Keratinocyte (primary cell): ENCODE data around the gene RASGRF2. TPM values are rescaled to one million over a fixed set of nuclear protein-coding genes. Genes with fewer than 3 reads are reported as not detected.

Source experiments
- DNase-seq: peaks from one replicate; pipeline ENCODE4 v3.0.0-alpha.2; 2011; ENCODE audit warnings: low read depth, missing footprints, low spot score
- FAIRE-seq: peaks from 2 replicates; lab custom pipeline; 2011; peaks lifted over from hg19 to GRCh38; lab: Jason Lieb, UNC
- H2AFZ ChIP-seq: 2 replicates; pipeline ENCODE4 v1.6.0; 2012; ENCODE audit warnings: low read length, control low read depth, inconsistent platforms; ENCODE audit not compliant: control insufficient read depth
- H3K27ac ChIP-seq: 2 replicates; pipeline ENCODE4 v1.5.1; 2011; ENCODE audit warnings: low read length; ENCODE audit not compliant: control insufficient read depth, insufficient read depth
- H3K27me3 ChIP-seq: 3 replicates; pipeline ENCODE4 v1.6.0; 2011; ENCODE audit warnings: low read length; ENCODE audit not compliant: control insufficient read depth, insufficient read depth; ENCODE audit errors: extremely low read depth
- H3K36me3 ChIP-seq, 2 experiments: 2 replicates in 1 of 2; 3 replicates in 1 of 2; pipeline ENCODE4 v1.5.1; 2011; ENCODE audit warnings: low read length in 2 of 2, mild to moderate bottlenecking in 1 of 2; ENCODE audit not compliant: control insufficient read depth in 2 of 2, insufficient read depth in 2 of 2; ENCODE audit errors: extremely low read depth in 1 of 2
- H3K4me1 ChIP-seq: 3 replicates; pipeline ENCODE4 v1.5.1; 2011; ENCODE audit warnings: low read length; ENCODE audit not compliant: control insufficient read depth, insufficient read depth; ENCODE audit errors: extremely low read depth
- H3K4me2 ChIP-seq: 3 replicates; pipeline ENCODE4 v1.6.0; 2011; ENCODE audit warnings: low read depth, low read length; ENCODE audit not compliant: control insufficient read depth, insufficient read depth; ENCODE audit errors: extremely low read depth
- H3K4me3 ChIP-seq, 3 experiments: fragments of 200-600 bp in 1 of 3; sonication (generic) in 1 of 3; 2 replicates in 2 of 3; 3 replicates in 1 of 3; pipeline ENCODE4 v1.5.1; 2011 to 2016; ENCODE audit warnings: low read length in 3 of 3, mild to moderate bottlenecking in 3 of 3, control low read depth in 2 of 3, inconsistent platforms in 1 of 3, low read depth in 1 of 3, mixed read lengths in 1 of 3, mixed run types in 1 of 3, moderate library complexity in 1 of 3; ENCODE audit not compliant: control insufficient read depth in 2 of 3, insufficient read depth in 2 of 3; ENCODE audit errors: extremely low read depth in 1 of 3
- H3K79me2 ChIP-seq: 2 replicates; pipeline ENCODE4 v1.6.0; 2012; ENCODE audit warnings: low read length; ENCODE audit not compliant: control insufficient read depth, insufficient read depth
- H3K9ac ChIP-seq: 3 replicates; pipeline ENCODE4 v1.6.0; 2011; ENCODE audit warnings: low read length; ENCODE audit not compliant: control insufficient read depth, insufficient read depth; ENCODE audit errors: extremely low read depth
- H3K9me1 ChIP-seq: 3 replicates; pipeline ENCODE4 v1.6.0; 2011; ENCODE audit warnings: low read length; ENCODE audit not compliant: control insufficient read depth, insufficient read depth; ENCODE audit errors: extremely low read depth
- H3K9me3 ChIP-seq: 2 replicates; pipeline ENCODE4 v1.5.1; 2012; ENCODE audit warnings: low read depth, low read length; ENCODE audit not compliant: control insufficient read depth
- H4K20me1 ChIP-seq: 3 replicates; pipeline ENCODE4 v1.6.0; 2011; ENCODE audit warnings: low read length; ENCODE audit not compliant: control insufficient read depth, insufficient read depth; ENCODE audit errors: extremely low read depth
- EZH2 ChIP-seq: IDR thresholded peaks from one replicate; pipeline ENCODE4 v1.6.1; 2012; ENCODE audit warnings: inconsistent platforms, mild to moderate bottlenecking, low read length, moderate library complexity
- dilution Hi-C: fragments of 300-500 bp; cut with MboI; formaldehyde crosslinking; loops from one replicate; pipeline ENCODE4 v1.7.0; 2020; ENCODE audit warnings: low sequenced_read_pairs; ENCODE audit not compliant: extremely low pct_ligation_motif_present
- polyA plus RNA-seq, 5 experiments: library from polyadenylated mRNA; depleted of rRNA in 3 of 5; stranded (reverse) in 3 of 5; stranded (forward) in 1 of 5; unstranded in 1 of 5; fragments of >200 nt; gene quantifications; 1 replicate in 1 of 5; 2 replicates in 3 of 5; 3 replicates in 1 of 5; pipeline versions ENCODE4 v1.2.1 to v1.2.3, GENCODE V29; 2011 to 2012; ENCODE audit warnings: missing spikeins in 2 of 5, low read depth in 1 of 5, low replicate concordance in 1 of 5
- TF ChIP-seq, protein P1 (sequence below), 3 experiments: IDR thresholded peaks in 1 of 3; conservative IDR thresholded peaks in 1 of 3; optimal IDR thresholded peaks in 1 of 3; 2 replicates in 2 of 3; 3 replicates in 1 of 3; pipeline versions ENCODE3 to v1.5.1; 2011; ENCODE audit warnings: low read length in 3 of 3, mild to moderate bottlenecking in 3 of 3, moderate library complexity in 2 of 3, control low read depth in 1 of 3, inconsistent platforms in 1 of 3; ENCODE audit not compliant: insufficient read depth in 2 of 3; ENCODE audit errors: extremely low read depth in 1 of 3

The RASGRF2 gene
- polyA plus RNA-seq, 1 donor (not counting 4 experiments of a cell fraction or from before 2014, with no cell fraction given), result 0.03 TPM

DNA sequence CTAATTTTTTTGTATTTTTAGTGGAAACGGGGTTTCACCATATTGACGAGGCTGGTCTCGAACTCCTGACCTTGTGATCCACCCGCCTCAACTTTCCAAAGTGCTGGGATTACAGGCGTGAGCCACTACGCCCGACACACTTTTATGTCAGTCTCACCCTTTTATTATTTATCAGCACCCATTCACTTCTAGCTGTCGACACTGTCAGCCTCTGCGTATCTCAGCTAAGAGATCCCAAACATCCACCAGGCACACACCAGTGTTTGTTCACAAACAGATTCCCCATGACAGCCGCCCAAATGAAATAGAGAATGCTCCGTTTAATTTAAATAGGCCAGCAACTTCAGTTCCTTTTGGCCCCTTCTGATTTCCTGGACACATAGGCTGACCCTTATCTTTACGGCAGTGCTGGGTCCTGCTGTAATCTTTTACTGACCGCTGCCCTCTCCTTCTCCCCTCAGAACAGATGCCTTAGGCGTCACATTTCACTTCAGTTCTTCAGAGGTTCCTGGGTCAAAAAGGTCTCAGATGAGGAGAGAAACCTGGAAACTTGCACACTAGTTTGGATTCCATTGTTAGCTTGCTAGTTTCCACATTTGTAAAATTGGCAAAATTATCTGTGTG, 229.8 kb downstream of the RASGRF2 start:
- Histone ChIP-seq H3K27ac (no peak overlapping the region), H3K4me2 (no peak overlapping the region), H3K9ac (no peak overlapping the region), H4K20me1 (no peaks in the 10 kb centered on the region), H3K79me2 (no peaks in the 10 kb centered on the region), H3K9me1 (no peaks in the 10 kb centered on the region), H3K36me3 (no peaks in the 10 kb centered on the region), H3K4me3 (no peak overlapping the region), H3K27me3 (peaks cover 5% of the 10 kb centered on the region), H3K4me1 (no peaks in the 10 kb centered on the region), H3K9me3 (no peaks in the 10 kb centered on the region), H2AFZ (no peak overlapping the region)
- FAIRE-seq (no peak), DNase-seq (no peak)
- no peak for TF ChIP-seq EZH2
- TF ChIP-seq, protein P1, sequence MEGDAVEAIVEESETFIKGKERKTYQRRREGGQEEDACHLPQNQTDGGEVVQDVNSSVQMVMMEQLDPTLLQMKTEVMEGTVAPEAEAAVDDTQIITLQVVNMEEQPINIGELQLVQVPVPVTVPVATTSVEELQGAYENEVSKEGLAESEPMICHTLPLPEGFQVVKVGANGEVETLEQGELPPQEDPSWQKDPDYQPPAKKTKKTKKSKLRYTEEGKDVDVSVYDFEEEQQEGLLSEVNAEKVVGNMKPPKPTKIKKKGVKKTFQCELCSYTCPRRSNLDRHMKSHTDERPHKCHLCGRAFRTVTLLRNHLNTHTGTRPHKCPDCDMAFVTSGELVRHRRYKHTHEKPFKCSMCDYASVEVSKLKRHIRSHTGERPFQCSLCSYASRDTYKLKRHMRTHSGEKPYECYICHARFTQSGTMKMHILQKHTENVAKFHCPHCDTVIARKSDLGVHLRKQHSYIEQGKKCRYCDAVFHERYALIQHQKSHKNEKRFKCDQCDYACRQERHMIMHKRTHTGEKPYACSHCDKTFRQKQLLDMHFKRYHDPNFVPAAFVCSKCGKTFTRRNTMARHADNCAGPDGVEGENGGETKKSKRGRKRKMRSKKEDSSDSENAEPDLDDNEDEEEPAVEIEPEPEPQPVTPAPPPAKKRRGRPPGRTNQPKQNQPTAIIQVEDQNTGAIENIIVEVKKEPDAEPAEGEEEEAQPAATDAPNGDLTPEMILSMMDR (optimal IDR thresholded peaks at IDR 0.05 in 1 of 3, IDR thresholded peaks at IDR 0.05 in 1 of 3, conservative IDR thresholded peaks at IDR 0.05 in 1 of 3; ENCODE audit: extremely low read depth in 1 of 3, insufficient read depth in 2 of 3, low read length in 3 of 3), result no peak
- dilution Hi-C loops, result no loop called here

DNA sequence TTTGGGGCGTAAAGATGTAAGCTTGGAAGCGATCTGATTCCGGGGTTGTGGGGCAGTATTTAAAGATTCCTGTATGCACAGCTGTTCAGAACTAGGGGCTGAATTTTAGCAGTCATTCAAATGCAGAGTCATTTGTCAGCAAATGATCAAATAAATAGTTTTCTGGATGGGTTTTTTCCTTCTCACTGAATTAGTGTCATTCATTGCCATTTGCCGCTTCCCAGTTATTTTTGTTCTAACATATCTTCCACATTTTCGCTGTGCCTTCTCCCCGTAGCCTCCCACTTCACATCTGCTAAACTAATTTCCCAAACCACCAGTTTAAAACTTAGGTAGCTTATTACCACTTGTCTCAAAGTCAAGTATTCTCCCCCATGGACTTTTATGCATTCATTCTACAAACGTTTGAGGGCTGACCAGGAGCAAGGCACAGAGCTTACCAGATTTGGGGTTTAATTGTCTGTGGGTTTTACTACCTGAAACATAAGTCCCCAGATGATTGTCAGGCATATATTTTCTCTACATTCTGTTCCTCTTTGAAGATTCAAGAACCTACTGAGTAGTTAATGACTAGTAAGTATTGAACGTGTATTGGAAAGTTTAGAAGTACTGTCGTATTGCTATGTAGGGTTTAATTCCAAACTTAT, 231.7 kb downstream of the RASGRF2 start:
- H3K79me2 ChIP-seq, result no peaks in the 10 kb centered on the region
- dilution Hi-C loops, result no loop called here
- no peak overlapping the region for H3K9ac ChIP-seq
- DNase-seq (no peak), FAIRE-seq (no peak)
- H3K4me3 ChIP-seq, result no peak overlapping the region
- no peak overlapping the region for H3K4me2 ChIP-seq
- no peaks in the 10 kb centered on the region for H3K4me1 ChIP-seq
- H4K20me1 ChIP-seq, result no peaks in the 10 kb centered on the region
- no peaks in the 10 kb centered on the region for H3K9me1 ChIP-seq
- H2AFZ ChIP-seq, result no peak overlapping the region
- no peak overlapping the region for H3K27ac ChIP-seq
- no peaks in the 10 kb centered on the region for H3K9me3 ChIP-seq
- TF ChIP-seq, protein P1 (optimal IDR thresholded peaks at IDR 0.05 in 1 of 3, IDR thresholded peaks at IDR 0.05 in 1 of 3, conservative IDR thresholded peaks at IDR 0.05 in 1 of 3; ENCODE audit: extremely low read depth in 1 of 3, insufficient read depth in 2 of 3, low read length in 3 of 3), result no peak
- TF ChIP-seq EZH2, result no peak
- H3K36me3 ChIP-seq, result no peaks in the 10 kb centered on the region
- peaks cover 5% of the 10 kb centered on the region for H3K27me3 ChIP-seq
